Femur (tissue), 1 donor: ENCODE results near the gene GPR17.

Source experiments
- DNase-seq: peaks from one replicate; pipeline ENCODE4 v3.0.0-alpha.2; 2017

GPR17 gene

DNA sequence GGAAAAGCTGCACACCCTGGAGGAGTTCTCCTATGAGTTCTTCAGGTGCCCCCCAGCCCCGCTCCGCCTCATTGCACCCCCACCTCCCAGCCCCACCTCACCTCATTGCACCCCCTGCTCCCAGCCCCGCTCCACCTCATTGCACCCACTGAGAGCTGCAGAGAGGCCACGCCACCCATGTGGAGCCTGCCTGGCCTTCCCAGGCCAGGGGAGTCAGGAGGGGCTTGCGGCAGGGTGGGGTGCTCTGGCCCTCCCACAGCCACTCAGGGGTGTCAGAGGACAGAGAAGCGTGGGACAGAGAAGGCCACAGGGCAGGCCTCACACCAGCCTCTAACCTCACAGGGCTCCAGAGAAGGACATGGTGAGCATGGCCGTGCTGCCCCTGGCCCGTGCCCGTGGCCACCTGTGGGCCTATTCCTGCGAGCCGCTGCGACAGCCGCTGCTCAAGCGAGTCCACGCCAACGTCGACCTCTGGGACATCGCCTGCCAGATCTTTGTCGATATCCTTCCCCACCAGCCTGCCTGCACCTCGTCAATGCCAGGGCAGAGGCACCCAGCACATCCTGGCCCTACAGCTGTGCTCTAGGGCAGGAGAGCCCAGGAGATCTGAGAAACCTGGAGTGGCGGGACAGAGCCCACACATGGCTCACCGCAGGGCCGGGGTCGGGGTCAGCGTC is 15.0 kb upstream of the GPR17 start:
- DNase-seq: no peak

DNA sequence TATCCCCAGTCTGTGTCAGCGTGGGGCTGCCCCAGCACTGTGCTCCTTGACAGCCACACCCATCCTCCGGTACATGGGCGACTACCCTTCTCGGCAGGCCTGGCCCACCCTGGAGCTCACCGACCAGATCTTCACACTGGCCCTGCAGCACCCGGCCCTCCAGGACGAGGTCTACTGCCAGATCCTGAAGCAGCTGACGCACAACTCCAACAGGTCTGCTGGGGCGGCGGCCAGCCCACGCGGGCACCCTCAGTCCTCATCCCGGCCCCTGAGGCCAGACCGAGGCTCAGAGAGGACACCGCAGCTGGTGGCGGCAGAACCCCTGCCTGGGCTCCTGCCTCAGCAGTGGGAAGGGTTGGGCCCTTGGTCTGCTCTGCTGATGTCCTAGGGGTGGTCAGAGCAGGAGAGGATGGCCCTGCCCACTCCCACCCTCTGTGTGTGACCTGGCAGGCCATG is 14.4 kb upstream of the GPR17 start:
- DNase-seq: no peak

DNA sequence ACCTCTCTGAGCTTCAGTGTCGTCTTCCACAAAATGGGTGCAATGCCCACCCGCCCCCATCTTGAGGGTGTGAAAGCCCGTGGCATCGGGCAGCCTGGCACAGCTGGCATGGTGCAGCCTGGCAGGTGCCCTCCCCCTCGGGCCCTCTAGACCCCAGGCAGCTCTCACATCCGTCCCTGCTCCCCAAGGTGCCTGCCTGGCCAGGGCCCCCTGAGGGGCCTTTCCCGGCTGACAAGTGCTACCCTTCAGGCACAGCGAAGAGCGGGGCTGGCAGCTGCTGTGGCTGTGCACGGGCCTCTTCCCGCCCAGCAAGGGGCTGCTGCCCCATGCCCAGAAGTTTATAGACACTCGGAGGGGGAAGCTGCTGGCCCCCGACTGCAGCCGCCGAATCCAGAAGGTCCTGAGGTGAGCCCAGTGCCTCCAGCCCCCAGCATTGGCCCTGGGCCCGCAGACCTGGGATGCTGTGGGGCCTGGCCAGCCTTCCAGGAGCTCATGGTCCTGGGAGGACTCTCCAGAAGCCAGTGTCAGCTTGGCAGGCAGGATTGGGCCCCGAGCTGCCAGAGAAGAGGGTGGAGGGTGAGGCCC is 13.9 kb upstream of the GPR17 start:
- no peak for DNase-seq

- no peak for DNase-seq
These were observed 13.1 kb upstream of the GPR17 start for GRCh38 chr2:127632592-127633489.

DNA sequence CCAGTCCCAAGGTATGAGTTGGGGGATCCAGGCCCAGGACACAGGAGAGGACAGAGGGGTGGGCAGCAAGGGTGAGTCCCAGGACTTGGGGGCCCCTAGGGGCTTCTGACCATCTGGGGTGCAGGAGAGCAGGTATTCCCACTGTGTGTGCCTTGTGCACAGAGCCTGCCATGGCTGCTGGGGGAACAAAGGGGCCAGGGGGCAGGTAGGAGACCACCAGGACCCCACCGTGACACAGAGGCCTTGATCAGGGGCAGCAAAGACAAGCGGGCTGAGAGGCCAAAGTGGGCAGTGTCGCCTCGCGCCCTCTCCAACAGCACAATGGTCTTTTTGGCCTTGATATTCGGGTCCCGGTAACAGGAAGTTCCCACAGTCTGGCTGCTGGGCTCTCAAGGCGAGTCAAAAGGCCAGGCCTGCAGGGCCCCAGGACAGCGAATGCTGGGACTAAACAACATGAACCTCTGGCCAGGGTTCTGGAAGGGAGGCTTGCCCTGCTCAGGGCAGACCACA is 12.3 kb upstream of the GPR17 start:
- no peak for DNase-seq

DNA sequence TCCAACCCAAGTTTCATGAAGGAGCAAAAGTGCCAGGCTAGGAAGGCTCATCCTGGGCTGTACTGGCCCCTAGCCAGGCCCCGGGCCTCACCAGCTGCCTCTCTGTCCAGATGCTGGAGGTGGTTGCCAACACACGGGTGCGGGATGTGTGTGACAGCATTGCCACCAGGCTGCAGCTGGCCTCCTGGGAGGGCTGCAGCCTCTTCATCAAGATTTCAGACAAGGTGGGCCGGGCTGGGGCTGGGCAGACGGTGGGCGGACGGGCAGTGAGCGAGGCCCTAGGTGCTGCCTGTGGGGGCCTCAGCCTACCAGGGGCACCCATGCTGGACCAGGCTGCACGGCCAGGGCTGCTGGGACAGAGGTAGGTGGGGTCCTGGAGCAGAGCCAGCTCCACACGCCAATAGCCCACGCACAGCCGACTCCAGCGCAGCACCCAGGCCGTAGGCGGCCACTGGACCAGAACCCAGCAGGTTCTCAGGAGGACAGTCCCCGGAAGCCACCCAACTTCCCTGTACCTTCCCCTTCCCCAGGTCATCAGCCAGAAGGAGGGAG is 11.8 kb upstream of the GPR17 start:
- DNase-seq: peak; percentile 55

GRCh38 chr2:127634626-127635379 is 11.2 kb upstream of the GPR17 start:
- DNase-seq: no peak

DNA sequence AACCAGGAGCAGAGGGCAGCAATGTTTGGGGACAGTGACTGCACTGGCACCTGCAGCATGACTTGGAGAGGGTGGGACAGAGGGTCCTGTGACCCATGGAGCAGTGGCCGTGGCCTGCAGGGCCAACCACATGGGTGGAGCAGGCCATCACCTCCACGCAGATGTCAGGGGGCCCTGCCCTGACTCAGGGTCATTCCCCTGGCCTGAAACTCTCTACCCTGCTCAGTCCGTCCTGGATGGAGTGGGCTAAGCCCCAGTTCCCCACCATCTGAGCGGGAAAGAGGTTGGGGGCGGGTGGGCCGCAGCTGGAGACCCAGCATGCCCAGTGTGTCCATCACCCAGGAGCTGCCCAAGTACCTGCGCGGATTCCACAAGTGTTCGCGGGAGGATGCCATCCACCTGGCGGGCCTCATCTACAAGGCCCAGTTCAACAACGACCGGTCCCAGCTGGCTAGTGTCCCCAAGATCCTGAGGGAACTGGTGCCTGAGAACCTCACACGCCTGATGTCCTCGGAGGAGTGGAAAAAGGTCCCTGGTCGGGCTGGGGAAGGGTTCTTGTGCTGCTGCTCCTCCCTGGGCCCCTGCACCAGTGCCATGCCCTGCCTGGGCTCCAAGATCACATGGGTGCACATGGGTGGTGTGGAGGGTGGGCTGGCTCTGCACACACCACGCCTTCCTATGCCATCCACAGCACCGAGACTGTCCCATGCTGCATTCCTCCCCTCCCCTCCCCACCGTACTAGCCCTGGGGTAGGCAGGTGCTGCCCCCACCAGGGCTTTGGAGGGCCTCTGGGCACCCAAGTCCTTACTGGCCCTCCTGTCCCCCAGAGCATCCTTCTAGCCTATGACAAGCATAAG is 10.3 kb upstream of the GPR17 start:
- no peak for DNase-seq

GRCh38 chr2:127636248-127637235 is 9.4 kb upstream of the GPR17 start:
- DNase-seq: no peak

DNA sequence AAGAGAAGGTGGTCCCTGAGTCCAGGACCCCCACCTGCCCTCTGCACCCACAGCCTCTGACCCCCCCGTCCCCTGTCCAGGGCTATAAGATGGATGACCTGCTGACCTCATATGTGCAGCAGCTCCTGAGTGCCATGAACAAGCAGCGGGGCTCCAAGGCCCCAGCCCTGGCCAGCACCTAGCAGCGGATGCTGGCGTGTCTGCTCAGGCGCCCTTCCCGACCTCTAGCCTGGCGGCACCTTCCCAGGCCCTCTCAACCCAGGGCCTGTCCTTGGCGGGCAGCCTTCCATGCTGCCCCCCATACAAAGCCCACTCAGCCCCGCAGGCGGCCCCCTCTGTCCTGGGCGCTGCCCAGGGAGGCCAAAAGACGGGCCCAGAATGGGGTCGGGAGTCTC is 8.7 kb upstream of the GPR17 start:
- no peak for DNase-seq

DNA sequence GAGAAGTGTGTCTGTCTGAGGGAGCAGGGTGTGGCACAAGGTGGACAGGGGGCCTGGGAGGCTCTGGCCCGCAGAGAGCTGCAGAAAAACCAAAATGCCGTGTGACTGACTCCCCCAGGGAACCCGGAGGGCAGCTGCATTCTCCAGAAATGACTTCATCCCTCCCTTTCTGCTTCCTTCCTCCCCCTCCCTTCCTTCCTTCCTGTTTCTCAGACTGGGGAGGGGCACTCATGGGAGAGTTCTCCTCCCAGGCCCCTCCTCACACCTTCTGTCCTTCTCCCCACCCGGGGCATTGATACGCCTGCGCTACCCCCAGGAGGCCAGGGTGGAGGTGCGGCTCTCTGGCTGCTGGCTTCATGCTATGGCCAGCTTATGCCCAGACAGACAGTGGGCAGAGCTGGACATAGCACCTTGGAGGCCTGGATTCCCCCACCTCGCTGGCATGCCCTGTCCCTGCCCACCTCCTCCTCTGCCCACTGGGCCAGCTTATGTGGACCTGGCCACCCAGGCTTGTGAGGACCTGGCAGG is 8.2 kb upstream of the GPR17 start:
- DNase-seq: peak; percentile 71

DNA sequence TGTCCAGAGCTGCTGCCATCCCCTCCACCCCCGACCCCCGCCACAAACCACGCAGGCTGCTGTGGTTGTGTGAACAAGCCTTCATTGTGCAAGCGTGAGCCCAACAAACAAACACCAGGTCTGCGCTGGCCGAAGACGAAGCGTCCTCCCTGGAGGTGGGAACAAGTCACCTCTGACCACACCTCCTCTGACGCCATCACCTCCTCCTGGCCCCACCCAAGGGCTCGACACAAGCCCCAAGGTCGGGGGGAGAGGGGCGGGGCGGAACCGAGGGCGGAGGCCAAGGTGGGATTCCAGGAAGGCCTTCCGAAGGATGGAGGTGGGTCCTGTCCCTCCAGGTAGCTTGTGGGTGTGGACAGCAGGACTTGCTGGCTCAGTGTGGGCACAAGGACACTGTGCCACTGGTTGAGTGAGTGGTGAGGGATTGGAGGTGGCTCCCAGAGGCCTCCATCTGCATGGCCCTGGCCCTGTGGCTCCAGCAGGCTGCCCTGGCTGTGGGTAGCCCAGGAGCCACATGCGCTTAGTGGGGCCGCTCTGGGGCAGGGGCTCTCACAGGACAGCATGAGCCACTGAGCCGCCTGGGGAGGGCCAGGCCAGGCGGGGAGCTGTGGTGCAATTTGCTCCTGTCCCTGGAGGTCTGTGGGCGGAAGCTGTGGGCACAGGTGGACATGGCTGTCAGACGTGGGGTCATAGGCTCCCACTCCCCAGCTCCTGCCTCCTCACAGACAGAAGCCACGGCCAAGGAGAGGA is 7.4 kb upstream of the GPR17 start:
- peak; percentile 48 for DNase-seq

DNA sequence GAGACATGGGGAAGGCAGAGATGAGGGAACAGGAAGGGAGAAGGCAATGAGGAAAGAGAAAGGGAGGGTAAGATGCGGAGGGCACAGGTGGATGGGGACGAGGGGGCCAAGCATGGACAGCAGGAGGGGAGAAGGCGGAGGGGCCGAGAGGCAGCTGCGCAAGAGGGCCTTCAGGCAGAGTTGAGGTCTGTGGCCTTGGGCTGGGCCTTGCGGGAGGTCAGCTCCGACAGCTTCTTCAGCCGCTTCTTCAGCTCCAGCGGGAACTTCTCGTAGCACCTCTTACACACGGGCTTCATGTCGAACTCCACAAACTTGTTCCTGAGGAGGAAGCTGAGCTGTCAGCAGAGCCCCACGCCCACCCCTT is 6.9 kb upstream of the GPR17 start:
- no peak for DNase-seq

DNA sequence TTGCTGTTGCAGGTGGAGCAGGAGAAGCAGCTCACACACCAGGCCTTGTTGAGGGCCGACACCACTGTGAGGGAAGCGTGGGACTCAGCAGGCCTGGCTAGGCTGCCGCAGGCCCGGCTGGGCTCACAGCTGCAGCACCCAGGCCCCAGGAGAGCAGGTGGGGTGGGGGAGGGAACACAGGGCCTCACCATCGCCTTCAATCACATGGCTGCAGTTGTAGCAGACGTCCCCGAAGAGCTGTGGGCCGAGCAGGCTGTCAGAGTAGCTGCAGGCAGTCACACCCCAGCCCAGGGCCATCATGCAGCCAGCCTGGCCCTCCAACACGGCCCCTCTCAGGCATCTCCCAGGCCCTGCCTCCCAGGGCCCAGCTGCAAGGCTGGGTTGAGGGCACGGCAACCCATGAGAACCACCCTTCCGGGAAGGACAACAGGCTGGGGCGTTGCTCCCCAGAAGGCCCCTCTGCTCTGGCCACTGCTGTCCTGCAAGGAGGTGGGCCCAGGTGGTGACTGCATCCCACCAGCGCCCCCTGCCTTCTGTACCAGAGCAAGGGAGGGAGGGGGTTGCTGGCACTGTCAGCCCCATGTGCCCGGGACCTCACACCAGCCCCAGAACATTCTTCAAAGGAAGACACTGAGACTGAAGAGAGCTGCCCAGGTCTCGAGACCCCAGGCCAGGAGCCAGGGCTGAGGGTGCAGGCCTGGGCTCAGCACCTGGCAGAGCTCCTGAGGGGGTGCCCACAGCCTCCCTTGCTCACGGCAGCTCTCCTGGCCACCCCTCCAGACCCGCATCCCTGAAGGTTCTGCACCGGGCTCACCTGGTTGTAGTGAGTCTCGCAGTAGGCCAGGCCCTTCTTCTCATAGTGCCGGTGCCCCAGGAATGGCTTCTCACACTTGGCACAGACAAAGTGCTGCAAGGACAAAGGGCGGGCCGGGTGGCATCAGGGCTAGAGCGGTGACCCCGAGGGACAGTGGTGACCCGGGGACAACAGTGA is 5.6 kb upstream of the GPR17 start:
- peak; percentile 61 for DNase-seq

DNA sequence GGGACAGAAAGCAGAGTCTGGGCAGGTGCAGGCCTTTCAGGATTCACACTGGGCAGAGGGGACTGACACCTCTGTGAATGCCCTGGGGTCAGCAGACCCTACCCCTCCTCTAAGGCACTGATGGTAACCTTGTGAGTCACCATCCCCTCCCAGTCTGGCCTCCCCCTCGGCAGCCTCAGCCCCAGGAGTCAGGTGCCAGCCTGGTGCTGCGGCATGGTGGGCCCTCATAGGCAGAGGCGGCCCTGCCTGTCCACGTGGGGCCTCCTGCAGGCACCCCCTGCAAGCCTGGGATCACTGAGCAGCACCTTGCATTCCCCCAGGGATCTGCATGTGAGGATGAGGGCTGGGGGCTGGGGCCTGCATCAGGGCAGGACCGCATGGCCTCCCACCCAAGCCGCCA is 4.8 kb upstream of the GPR17 start:
- no peak for DNase-seq

GRCh38 chr2:127641846-127642507 is 4.0 kb upstream of the GPR17 start:
- DNase-seq: no peak

DNA sequence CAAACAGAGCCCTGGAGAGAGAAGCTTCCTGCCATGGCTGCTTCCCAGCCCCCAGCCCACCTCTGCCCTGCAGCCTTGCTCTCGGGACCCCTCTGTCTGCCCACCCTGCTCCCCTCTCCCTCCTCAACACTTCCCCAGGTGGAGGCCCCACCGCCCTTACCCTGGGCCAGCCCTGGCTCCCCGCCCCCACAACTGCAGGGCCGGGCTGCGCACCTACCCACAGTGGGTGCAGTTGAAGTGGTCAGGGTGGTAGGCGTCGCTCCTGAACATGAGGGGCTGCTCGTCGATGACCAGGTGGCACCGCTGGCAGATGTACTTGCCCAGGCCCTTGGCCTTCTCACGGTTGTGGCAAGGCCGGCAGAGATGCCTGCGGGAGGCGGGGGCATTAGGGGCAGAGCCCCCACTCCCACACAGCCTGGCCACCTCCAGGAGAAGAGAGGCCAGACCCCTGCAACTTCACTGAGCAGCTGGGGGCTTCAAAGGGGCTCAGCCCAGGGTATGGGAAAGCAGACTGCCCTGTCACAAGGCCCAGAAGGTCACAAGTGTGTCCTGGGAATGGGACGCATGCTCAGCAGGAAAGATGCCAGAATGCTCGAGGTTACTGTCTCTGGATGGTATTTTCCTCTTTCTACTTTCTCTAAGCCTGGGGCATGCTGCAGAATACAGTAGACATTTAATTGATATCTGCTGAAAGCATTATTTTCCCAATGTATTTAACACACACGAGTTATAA is 3.1 kb upstream of the GPR17 start:
- DNase-seq: no peak
